ENCODE data around the gene SIGLEC11.

DNA sequence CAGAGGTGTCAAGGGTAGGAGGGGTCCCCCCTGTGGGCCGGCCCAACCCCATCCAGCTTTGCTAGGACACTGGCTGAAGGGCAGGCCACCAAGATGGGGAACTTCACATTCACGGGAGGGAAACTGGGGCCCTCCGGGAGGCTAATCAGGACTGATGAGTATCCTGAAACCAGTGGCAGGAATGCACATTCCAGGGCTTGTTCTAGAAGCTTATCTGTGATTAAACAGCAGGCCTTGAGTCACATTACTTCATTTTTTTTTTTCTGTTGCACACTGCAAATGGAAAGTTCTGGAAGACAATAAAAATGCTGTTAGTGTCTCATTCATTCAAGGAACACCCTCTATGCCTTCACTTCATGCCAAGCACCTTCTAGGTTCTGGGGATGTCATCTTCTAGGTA, 15.5 kb upstream of the SIGLEC11 start:
- TF ChIP-seq POLR2A (IDR thresholded peaks at IDR 0.05; ENCODE audit: low read depth, low read length): no peak
- no peak for TF ChIP-seq TAF1 (IDR thresholded peaks at IDR 0.05; ENCODE audit: borderline replicate concordance, low read depth, low read length)

Measured in GM12892 (cell line).